ENCODE results near the gene LITAF.
A peak's percentile ranks its signal among the peaks of the same experiment; 100 is the strongest.

LITAF gene

GRCh38 chr16:11626657-11627291, 40.1 kb upstream of the LITAF start:
- Mint-ChIP-seq H3K4me3 (no peak overlapping the region), H3K4me1 (ENCODE audit: low read depth) (peaks cover 53% of the 10 kb centered on the region), H3K9me3 (no peaks in the 10 kb centered on the region), H3K27ac (no peak overlapping the region), H3K36me3 (ENCODE audit: low read depth) (no peaks in the 10 kb centered on the region), H3K27me3 (no peaks in the 10 kb centered on the region)
- DNase-seq: no peak

GRCh38 chr16:11625769-11626168, 39.0 kb upstream of the LITAF start:
- DNase-seq: no peak
- H3K27ac Mint-ChIP-seq: no peak overlapping the region
- H3K27me3 Mint-ChIP-seq: no peaks in the 10 kb centered on the region
- no peaks in the 10 kb centered on the region for H3K36me3 Mint-ChIP-seq (ENCODE audit: low read depth)
- H3K4me1 Mint-ChIP-seq (ENCODE audit: low read depth): peaks cover 59% of the 10 kb centered on the region
- no peaks in the 10 kb centered on the region for H3K9me3 Mint-ChIP-seq
- no peak overlapping the region for H3K4me3 Mint-ChIP-seq

- no peak for DNase-seq
- peaks cover 3% of the 10 kb centered on the region for H3K36me3 Mint-ChIP-seq (ENCODE audit: low read depth)
- H3K27ac Mint-ChIP-seq: peak overlapping the region; percentile 14
- peaks cover 6% of the 10 kb centered on the region for H3K9me3 Mint-ChIP-seq
- no peak overlapping the region for H3K4me3 Mint-ChIP-seq
- H3K4me1 Mint-ChIP-seq (ENCODE audit: low read depth): peaks cover 60% of the 10 kb centered on the region
- no peaks in the 10 kb centered on the region for H3K27me3 Mint-ChIP-seq
These were observed 38.2 kb upstream of the LITAF start for GRCh38 chr16:11624636-11625607.

GRCh38 chr16:11624205-11624604, 37.5 kb upstream of the LITAF start:
- Mint-ChIP-seq H3K36me3 (ENCODE audit: low read depth) (peaks cover 3% of the 10 kb centered on the region), H3K27ac (no peak overlapping the region)

DNA sequence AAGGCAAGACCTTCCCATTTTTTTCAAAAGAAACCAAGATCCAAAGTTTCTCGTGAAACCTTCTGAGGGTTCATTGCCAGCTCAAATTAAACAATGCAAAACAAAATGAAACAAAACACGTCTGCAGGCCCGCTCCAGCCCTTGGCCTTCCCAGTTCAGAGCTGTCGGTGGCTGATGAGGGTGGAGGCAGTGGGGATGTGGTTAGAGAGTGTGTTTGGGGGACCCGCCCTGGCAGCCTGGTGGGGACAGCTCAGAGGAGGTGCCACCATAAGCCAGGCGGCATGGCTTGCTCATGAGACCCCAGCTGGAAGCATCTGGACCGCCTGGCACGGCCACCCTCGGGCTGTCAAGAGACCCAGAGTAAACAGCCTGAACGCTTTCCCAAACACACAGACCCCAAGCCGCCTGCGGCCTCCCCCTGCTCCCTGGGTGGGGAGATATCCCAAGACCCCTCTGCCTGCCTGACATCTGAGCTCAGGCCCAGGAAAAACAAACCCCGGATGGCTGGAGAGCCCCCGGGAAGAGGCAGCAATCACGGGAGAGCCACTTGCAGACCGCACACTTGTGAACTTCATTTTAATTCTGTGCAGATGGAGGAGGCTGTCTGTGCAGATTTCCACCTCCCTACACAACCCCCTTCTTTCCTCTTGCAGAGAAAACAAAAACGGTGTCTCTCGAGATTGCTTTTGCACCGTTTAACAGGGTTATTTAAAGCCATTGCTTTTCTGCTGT, 35.4 kb upstream of the LITAF start:
- H3K36me3 Mint-ChIP-seq (ENCODE audit: low read depth): peaks cover 3% of the 10 kb centered on the region
- peaks cover 64% of the 10 kb centered on the region for H3K4me1 Mint-ChIP-seq (ENCODE audit: low read depth)
- H3K27me3 Mint-ChIP-seq: no peaks in the 10 kb centered on the region
- peak; percentile 60 for DNase-seq
- H3K27ac Mint-ChIP-seq: peak overlapping the region; percentile 80
- H3K4me3 Mint-ChIP-seq: peak overlapping the region; percentile 65
- H3K9me3 Mint-ChIP-seq: peaks cover 6% of the 10 kb centered on the region

More at GRCh38 chr16:11624205-11624604, 37.5 kb upstream of the LITAF start:
- H3K4me3 Mint-ChIP-seq: no peak overlapping the region
- peaks cover 6% of the 10 kb centered on the region for H3K9me3 Mint-ChIP-seq
- no peaks in the 10 kb centered on the region for H3K27me3 Mint-ChIP-seq
- H3K4me1 Mint-ChIP-seq (ENCODE audit: low read depth): peaks cover 60% of the 10 kb centered on the region
- DNase-seq: no peak

GRCh38 chr16:11621539-11621919, 34.8 kb upstream of the LITAF start:
- DNase-seq: peak; percentile 44
- H3K4me1 Mint-ChIP-seq (ENCODE audit: low read depth): peaks cover 63% of the 10 kb centered on the region
- H3K4me3 Mint-ChIP-seq: peak overlapping the region; percentile 65
- peak overlapping the region; percentile 80 for H3K27ac Mint-ChIP-seq
- no peaks in the 10 kb centered on the region for H3K27me3 Mint-ChIP-seq
- peaks cover 3% of the 10 kb centered on the region for H3K36me3 Mint-ChIP-seq (ENCODE audit: low read depth)
- H3K9me3 Mint-ChIP-seq: peaks cover 6% of the 10 kb centered on the region

GRCh38 chr16:11620243-11621003, 33.7 kb upstream of the LITAF start:
- Mint-ChIP-seq H3K4me1 (ENCODE audit: low read depth) (peaks cover 66% of the 10 kb centered on the region), H3K4me3 (no peak overlapping the region), H3K27me3 (no peaks in the 10 kb centered on the region), H3K9me3 (peaks cover 6% of the 10 kb centered on the region), H3K27ac (peak overlapping the region; percentile 77), H3K36me3 (ENCODE audit: low read depth) (peaks cover 3% of the 10 kb centered on the region)
- no peak for DNase-seq

DNA sequence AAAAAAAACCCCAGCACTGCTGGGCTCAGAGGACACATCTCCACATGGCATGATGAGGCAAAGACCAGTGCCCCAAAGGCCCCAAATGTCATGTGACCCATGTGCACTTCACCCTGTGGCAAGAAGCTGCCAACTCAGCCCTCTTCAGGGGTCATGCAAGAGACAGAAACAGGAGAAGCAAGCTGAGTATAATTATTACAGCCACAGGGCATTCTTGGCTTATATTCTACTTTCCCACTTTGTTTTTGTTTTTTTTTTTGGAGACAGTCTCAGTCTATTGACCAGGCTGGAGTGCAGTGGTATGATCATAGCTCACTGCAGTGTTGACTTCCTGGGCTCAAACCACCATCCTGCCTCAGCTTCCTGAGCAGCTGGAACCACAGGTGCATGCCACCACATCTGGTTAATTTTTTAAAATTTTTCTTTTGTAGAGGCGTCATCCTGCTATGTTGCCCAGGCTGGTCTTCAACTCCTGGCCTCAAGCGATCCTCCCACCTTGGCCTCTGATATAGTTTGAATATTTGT, 32.7 kb upstream of the LITAF start:
- no peak for DNase-seq
- Mint-ChIP-seq H3K27me3 (no peaks in the 10 kb centered on the region), H3K4me3 (no peak overlapping the region), H3K9me3 (peaks cover 6% of the 10 kb centered on the region), H3K27ac (peak overlapping the region; percentile 65), H3K4me1 (ENCODE audit: low read depth) (peaks cover 61% of the 10 kb centered on the region), H3K36me3 (ENCODE audit: low read depth) (peaks cover 3% of the 10 kb centered on the region)

DNA sequence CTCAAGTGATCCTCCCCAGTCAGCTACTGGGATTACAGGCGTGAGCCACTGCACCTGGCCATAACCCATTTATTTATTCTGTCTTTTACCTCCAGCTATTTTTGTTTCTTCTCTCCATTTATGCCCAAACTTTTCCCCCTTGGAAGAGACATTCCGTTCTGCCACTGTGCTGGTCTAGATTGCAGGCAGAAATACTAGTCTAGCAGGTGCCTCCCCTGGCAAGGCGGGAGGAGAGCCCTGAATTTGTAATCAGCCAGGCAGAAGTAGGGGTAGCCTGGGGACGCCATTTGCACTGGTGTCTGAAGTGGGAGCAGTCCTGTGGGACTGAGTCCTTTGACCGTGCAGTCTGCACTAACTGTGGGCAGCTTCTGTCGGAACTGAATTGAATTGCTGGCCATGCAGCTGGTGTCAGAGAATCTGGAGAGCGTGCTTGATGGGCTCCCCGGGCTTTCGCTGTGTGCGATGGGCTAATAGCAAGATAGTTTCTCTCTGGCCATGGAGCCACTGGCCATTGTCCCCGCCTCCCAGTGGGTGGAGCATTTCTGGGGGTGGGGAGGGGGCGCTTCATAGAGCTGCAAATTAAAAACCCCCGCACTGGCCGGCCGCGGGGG, 31.5 kb upstream of the LITAF start:
- no peaks in the 10 kb centered on the region for H3K27me3 Mint-ChIP-seq
- H3K36me3 Mint-ChIP-seq (ENCODE audit: low read depth): peaks cover 3% of the 10 kb centered on the region
- H3K9me3 Mint-ChIP-seq: peaks cover 6% of the 10 kb centered on the region
- H3K4me1 Mint-ChIP-seq (ENCODE audit: low read depth): peaks cover 65% of the 10 kb centered on the region
- no peak overlapping the region for H3K4me3 Mint-ChIP-seq
- no peak for DNase-seq
- H3K27ac Mint-ChIP-seq: no peak overlapping the region

DNA sequence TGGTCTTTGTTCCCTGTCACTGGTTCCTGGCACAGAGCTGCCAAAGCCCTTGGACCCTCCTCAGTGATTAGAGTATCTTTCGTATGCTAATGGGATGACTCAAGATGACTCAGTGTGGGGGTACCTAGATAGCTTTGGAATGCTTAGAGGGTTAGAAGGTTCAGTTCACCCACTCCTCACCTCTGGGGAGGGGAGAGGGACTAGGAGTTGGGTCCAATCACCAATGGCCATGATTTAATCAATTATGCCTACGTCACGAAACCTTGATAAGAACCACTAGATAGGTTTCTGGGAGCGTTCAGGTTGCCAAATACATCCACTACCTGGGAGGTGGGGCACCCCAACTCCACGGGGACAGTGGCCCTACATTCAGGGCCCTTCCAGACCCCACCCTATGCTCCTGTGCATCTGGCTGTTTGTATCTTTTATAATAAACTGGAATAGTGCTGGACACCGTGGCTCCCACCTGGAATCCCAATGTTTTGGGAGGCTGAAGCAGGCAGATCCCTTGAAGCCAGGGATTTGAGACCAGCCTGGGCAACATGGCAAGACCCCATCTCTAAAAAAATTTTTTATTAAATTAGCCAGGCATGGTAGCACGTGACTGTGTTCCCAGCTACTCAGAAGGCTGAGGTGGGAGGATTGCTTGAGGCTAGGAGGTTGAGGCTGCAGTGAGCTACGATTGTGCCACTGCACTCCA, 29.2 kb upstream of the LITAF start:
- Mint-ChIP-seq H3K9me3 (peaks cover 6% of the 10 kb centered on the region), H3K36me3 (ENCODE audit: low read depth) (peaks cover 3% of the 10 kb centered on the region), H3K4me1 (ENCODE audit: low read depth) (peaks cover 54% of the 10 kb centered on the region), H3K4me3 (no peak overlapping the region), H3K27me3 (no peaks in the 10 kb centered on the region), H3K27ac (peak overlapping the region; percentile 31)
- DNase-seq: no peak

DNA sequence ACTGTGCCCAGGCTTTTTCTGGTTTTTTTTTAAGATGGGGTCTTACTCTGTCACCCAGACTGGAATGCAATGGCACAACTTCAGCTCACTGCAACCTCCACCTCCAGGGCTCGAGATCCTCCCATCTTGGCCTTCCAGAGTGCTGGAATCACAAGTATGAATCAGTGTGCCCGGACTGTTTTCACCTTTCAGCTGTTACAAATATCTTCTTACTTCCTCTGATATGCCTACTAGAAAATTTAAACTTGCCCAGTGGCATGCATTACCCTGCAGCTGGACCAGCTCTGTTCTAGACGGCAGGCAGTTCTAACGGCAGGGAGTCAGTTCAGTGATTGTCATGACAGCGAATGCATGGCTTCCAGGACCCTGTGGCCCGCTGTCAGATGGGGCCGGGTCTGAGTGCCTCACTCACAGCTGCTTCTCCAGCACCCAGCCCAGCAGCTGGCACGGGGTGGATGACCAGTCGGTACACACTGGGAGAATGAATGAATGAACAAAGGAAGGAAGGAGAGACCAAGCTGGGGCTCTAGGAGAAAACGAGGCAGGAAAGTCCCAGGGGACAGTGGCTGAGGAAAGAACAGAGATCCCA, 28.0 kb upstream of the LITAF start:
- no peaks in the 10 kb centered on the region for H3K36me3 Mint-ChIP-seq (ENCODE audit: low read depth)
- H3K27ac Mint-ChIP-seq: no peak overlapping the region
- no peak overlapping the region for H3K4me3 Mint-ChIP-seq
- H3K27me3 Mint-ChIP-seq: no peaks in the 10 kb centered on the region
- peaks cover 46% of the 10 kb centered on the region for H3K4me1 Mint-ChIP-seq (ENCODE audit: low read depth)
- no peak for DNase-seq
- H3K9me3 Mint-ChIP-seq: no peaks in the 10 kb centered on the region

GRCh38 chr16:11613381-11614303, 26.9 kb upstream of the LITAF start:
- peak; percentile 36 for DNase-seq
- peaks cover 45% of the 10 kb centered on the region for H3K4me1 Mint-ChIP-seq (ENCODE audit: low read depth)
- H3K4me3 Mint-ChIP-seq: no peak overlapping the region
- peak overlapping the region; percentile 1 for H3K27ac Mint-ChIP-seq
- no peaks in the 10 kb centered on the region for H3K9me3 Mint-ChIP-seq
- H3K27me3 Mint-ChIP-seq: no peaks in the 10 kb centered on the region
- no peaks in the 10 kb centered on the region for H3K36me3 Mint-ChIP-seq (ENCODE audit: low read depth)
